GM18907 (cell line): Measurements from ENCODE around the gene ARHGAP15.
"Not testable (repeated sequence)": the region's sequence is repeated elsewhere in the genome, so short reads cannot be mapped to it uniquely, and the experiment has no call there.

ENCODE experiments used
- ATAC-seq: cut with Tn5 transposase; IDR thresholded peaks from one replicate; pipeline ENCODE4 v1.9.1; 2021; ENCODE audit warnings: mild to moderate bottlenecking, moderate library complexity; ENCODE audit not compliant: unreplicated experiment

Gene ARHGAP15

DNA sequence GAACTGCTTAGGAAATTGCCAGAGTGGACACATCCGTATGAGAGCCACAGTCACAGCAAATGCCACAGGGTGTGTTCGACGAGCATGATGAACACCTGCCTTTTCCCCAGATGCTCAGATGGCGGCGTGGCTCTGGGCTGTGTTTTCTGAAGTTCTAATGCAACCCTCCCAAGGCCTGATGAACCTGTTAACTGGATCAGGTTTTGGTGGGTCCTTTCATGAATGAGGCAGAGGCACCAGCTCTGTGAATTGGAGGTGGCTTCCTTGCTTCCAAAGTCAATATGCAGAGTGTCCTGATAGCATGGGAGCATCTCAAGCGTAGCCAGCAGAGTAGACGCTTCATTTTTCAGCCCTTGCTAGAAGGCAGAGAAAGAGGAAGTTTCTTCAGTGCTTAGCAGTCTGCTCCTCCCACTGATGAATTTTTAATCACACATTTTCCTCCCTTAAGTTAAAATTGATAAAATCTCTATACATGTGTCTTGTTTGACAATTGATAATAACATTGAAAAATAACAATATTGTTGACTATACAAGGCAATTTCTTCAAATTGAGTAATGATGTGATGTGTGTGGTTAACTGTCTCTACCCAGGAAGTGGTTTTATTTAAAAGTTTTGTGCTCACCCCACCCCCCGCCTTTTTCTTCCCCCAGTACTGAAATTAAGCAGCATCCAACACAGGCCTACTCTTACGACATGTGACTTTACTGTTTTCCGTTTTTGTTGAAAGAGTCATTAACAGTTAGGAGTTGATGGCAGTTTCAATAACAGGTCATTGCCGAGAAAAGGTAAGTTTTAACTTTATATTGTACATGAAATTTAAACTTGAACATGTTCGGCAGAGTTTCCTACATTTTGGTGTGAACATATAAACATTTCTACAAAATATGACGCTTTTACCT is at the start of gene ARHGAP15:
TSS of gene ARHGAP15 (plus strand) at position 739 of the 900 bp plus-strand sequence.
- ATAC-seq, result peak; percentile 90

DNA sequence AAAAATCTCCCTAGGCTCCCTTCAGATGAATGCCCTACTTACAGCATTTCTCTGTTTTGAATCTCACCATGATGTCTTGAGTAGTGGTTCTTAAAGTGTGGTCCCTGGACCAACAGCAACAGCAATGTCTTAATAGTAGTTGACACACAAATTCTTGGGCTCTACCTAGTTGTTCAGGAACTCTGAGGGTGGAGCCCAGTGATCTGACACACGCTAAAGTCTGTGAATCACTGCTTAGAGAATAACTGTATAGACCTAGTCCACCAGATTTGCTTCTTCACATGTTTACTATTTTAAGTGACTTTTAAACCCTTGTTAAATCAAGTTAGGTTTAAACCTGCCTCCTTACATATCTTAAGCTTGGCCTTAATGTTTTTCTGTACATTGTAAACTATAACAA is 47.6 kb upstream of the ARHGAP15 start:
- ATAC-seq, result no peak

- ATAC-seq, result no peak
These were observed 45.6 kb upstream of the ARHGAP15 start for GRCh38 chr2:143083636-143084035.

DNA sequence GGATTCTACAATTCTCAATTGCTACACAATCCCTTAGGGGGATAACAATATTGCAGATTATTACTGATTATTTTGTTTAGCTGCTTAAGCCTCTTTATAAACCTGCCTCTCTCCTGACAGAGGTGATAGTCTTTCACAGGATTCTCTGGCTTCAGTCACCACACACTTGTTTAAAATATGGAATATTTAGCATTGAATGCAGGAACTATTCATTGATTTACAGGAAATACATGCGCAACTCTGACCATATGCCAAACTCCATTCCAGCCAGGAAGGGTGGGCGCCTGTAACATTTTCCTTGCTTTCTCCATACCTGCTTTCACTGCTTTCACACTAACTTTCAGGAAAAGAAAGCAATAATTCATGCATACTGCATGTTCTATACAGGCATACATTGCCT is 44.8 kb upstream of the ARHGAP15 start:
- no peak for ATAC-seq

DNA sequence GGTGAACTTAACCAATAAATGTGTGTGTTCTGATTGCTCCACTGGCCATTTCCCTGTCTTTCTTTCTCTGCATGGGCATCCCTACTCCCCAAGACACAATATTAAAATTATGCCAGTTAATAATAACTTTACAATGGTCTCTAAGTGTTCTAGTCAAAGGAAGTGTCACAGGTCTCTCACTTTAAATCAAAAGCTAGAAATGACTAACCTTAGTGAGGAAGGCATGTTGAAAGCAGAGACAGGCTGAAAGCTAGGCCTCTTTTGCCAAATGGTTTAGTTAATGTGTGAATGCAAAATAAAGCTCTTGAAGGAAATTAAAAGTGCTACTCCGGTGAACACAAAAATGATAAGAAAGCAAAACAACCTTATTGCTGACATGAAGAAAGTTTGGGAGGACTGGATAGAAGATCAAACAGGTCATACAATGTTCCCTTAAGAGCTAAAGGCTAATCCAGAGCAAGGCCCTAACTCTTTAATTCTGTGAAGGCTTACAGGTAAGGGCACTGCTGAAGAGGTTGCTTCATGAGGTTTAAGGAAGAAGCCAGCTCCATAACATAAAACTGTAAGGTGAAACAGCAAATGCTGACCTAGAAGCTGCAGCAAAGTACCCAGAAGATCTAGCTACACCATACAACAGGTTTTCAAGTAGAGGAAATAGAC is 44.0 kb upstream of the ARHGAP15 start:
- ATAC-seq, result peak; percentile 86

DNA sequence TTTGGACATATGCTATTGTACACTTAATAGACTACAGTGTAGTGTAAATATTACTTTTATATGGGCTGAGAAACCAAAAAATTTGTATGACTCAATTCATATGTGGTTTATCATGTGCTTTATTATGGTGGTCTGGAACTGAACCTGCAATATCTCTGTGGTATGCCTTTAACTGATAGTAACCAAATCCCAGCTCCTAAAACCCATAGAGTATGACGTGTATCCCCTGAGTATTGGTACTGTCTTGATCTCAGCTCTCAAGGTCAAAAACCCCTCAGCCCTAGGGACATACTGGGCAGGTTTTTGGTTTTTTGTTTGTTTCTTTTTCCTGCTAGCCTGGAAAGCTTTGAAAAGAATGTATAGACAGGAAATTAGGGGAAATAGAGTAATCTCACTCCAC is 42.2 kb upstream of the ARHGAP15 start:
- peak; percentile 58 for ATAC-seq

DNA sequence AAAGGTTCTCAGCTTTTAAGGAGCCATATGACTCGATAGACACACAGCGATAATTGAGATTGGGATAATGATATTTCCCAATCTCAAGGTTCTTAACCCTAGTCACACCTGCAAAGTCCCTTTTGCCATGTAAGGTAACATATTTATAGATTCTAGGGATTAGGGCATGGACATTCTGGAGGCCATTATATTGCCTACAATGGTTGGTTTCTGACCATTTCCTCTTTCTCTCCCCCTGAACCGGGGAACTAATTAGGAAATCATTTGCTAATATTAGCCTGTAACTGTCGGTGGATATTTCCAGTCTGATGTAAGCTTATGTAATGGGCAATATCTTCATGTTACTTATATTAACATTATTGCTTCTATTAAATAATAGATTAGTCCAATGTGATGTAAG is 40.8 kb upstream of the ARHGAP15 start:
- no peak for ATAC-seq

GRCh38 chr2:143089520-143089919 is 39.7 kb upstream of the ARHGAP15 start:
- ATAC-seq, result not testable (repeated sequence)

DNA sequence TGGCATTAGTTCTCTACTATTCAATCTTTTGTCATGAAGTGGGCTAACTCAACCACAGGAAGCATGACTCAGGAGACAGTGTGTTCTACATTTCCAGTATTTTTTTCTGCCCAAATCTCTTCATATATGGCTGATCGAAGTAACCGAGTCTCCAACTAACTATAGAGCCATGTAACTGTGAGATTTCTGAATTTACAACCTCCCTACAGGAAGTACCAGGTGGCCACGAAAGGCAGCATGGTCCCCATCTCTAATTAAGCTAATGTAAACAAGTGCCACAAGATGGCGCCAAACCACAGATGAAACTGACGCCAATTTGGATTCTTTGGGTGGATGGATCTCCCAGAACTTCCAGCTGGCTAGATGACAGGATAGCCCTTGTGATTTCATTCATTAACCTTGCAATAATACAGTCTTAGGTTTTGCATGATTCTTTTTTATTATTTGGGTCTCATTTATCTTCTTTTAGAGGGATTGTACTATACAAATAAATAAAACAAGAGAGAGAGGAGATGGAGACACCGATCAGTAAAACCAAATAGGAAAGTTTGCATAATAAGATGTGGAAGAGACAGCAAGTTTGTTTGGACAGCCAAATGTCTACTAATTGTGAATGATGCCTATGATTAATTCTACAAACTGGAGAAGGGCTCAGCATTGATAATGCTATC is 18.3 kb upstream of the ARHGAP15 start:
- peak; percentile 94 for ATAC-seq

DNA sequence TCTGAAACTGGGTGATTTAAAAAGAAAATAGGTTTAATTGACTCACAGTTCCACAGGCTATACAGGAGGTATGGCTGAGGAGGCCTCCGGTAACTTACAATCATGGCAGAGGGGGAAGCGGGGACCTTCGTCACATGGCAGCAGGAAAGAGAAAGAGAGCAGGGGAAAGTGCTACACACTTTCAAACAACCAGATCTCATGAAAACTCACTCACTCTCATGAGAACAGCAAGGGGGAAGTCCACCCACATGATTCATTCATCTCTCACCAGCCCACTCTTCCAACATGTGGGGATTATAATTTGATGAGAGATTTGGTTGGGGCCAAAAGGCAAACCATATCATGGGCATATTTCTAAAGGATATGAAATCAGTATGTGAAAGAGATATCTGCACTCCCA is 12.0 kb upstream of the ARHGAP15 start:
- no peak for ATAC-seq

DNA sequence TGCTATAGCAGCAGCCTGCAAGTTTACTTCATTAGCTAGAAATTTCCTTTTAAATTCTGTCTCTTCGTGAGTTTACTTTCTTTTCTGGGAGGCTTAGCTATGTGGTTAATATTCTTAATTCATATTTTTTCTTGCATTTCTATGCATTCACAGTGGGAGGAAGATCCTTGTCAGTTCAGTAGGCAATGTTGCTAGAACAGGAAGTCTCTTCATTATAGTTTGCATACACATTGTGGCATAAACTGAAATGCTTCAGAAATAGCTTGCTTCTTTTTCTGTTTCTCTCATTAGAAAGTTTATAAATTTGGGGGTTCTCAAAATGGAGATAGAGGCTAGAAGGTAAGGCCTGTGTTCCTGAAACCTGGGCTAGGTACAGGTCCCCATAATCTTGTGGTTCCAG is 8.1 kb upstream of the ARHGAP15 start:
- peak; percentile 47 for ATAC-seq

- no peak for ATAC-seq
These were observed 7.3 kb upstream of the ARHGAP15 start for GRCh38 chr2:143121957-143122356.

DNA sequence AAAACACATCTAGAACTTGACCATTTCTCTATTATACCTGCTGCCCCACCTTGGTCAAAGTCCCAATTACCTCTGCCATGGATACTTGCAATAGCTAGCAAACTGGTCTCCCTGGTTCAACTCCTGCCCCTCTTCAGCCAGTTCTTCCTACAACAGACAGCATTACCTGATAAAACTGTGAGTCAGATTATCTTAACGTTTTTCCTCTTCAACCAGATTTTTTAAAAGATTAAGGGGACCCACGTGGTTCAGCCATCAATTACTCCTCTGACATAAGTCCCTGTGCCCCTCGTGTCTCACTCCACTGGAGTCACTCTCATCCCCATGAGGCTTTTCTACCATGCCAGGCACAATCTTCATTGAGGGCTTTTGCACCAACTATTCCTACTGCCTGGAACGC is 5.3 kb upstream of the ARHGAP15 start:
- ATAC-seq, result no peak

- ATAC-seq, result no peak
These were observed 4.8 kb upstream of the ARHGAP15 start for GRCh38 chr2:143124445-143124844.

DNA sequence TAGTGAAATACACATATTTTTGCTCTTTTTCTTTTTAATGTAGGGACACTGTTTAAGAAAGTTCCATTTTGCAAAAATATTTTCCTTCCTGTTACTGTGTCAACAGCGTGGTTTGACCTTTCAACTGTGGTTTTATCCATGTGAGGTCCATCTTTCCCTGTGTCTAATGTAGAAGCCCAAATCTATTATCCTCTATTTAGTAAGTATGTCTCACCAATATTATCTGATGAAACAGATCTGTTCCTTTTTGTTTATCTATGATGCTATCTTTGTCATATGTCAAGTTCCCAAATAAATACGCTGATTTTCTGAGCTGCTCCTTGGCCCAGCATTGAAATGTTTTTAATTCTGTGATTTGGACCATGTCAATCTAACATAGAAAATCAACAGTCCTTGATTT is 3.5 kb upstream of the ARHGAP15 start:
- ATAC-seq, result no peak

- peak; percentile 26 for ATAC-seq
These were observed 3.1 kb downstream of the ARHGAP15 start for GRCh38 chr2:143132355-143132754.

GRCh38 chr2:143133783-143134182 is 4.6 kb downstream of the ARHGAP15 start:
- no peak for ATAC-seq

DNA sequence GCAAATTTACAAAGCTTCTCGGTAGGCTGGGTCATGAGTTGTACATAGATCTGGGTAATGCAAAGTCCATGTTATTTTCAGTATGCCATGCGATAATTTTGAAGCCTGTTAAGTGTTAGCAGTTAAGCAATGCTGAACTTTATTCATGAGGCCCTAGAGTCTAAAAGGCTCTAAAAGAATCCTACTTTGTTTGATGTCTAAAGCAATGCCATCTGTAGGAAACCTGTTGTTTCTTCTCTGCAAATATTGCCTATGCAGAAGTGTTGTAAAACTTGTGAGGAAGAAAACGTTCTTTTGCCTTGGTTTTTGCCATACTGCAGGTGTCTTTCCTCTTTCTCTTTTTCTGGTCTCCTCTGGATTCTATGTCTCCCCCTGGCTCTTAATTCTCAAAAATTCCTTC is 9.1 kb downstream of the ARHGAP15 start:
- no peak for ATAC-seq

DNA sequence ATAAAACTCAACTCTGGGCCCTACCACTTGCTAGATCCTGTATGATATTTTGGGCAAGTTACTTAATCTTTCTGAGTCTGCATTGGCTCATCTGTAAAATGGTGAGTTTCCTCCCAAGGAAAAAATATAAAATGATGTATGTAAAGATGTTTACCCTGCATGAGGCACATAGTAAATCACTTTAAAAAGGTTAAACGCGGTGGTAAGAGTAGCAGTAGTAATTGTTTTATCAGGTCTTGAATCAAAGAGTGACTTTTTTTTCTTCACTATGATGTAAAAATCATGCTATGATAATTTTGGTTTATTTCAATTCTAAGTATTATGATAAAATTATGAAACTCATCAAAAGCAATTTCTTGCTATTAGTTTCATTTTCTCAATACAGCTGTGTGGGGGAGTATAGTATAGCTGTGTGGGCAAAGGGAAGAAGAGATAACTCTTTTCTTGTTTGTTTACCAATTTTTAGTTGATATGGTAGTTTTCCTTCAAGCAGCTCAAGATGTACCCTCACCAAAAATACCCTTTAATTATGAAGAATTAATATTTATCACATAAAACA is 10.7 kb downstream of the ARHGAP15 start:
- no peak for ATAC-seq

DNA sequence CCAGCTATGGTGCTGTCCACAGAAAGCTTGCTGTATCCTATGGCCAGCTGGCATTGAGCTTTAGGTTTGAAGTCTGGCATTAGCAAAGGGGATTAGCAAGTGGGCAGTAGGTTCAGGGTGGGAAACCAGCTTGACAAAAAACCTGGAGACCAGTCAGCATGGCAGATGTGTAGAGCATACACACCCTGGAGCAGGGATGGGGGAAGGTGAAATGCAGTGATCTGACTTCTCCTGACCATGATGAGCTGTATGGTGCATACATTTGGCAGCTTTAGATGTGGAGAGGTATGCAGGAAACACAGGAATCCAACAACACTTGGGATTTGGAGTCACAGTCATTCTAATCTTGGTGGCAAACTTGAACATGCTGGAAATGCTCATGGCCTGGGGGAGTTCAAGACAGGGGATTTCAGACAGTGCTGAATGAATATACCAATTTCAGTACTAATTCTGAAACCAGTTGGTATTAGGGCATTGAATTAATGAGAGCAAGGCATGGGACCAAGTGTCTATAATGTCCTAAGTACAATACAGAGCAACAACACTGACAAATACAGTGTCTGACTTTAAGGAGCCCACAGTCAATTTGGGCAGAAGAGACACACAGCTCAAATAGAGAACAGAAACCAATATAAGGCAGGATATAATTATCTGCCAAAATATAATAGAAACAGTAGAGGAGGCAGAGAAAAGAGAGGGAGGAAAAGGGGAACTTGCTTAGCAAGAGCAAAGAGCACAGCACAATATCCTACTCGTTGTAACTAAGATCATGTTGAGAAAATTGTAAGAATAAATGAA is 11.8 kb downstream of the ARHGAP15 start:
- ATAC-seq, result peak; percentile 84

GRCh38 chr2:143142598-143142997 is 13.4 kb downstream of the ARHGAP15 start:
- ATAC-seq, result no peak
